ENCODE measurements around the gene SERPINB10.

The SERPINB10 gene

DNA sequence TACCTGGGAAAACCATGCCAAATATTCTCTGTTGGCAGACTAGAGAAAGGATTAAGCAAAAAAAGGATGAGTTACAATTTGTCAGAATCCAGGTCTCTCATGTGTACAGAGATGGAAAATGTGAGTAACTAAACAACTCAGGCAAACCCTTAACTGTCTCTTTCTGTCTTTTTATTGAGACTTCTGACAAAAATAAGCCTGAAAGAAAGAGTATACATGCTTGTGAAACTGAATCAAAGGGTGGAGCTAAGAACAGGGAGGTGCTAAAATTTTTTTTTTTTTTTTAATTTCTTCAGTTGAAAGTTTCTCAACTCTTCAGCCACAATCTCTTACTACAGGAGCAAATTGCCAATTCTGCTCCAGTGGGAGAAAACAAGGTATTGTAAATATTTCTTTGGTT is at the start of gene SERPINB10:
Gene SERPINB10 (plus strand): TSS at position 295 of the 400 bp plus-strand sequence. CDS start 7,553 bp downstream, outside the sequence.
- no peak for DNase-seq

DNA sequence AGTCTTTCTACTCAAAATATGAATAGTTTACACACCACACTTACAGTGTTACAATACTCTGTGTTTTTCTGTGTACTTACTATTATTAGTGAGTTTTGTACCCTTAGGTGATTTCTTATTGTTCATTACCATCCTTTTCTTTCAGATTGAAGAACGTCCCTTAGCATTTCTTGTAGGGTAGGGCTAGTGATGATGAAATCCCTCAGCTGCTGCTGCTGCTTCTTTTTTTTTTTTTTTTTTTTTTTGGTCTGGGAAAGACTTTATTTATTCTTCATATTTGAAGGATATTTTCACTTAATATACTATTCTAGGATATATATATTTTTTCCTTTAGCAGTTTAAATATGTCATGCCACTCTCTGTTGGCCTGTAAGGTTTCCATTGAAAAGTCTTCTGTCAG is 49.3 kb upstream of the SERPINB10 start:
- DNase-seq = no peak

- peak; percentile 18 for DNase-seq
Observed at GRCh38 chr18:63859781-63860475, 47.8 kb upstream of the SERPINB10 start.

GRCh38 chr18:63860531-63860930 is 47.2 kb upstream of the SERPINB10 start:
- DNase-seq = no peak

- no peak for DNase-seq
Observed at GRCh38 chr18:63867368-63868125, 40.2 kb upstream of the SERPINB10 start.

DNA sequence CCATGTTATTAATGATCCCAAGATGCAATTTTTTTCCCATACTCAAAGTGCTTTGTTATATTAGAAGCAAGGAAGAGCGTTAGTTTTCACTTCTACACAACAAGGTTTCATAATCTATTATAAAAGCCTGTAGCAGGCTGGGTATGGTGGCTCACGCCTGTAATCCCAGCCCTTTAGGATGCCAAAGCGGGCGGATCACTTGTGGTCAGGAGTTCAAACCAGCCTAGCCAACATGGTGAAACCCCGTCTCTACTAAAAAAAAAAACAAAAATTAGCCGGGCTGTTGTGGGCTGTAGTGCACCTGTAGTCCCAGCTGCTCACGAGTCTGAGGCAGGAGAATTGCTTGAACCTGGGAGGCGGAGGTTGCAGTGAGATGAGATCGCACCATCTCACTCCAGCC is 39.2 kb upstream of the SERPINB10 start:
- no peak for DNase-seq

- peak; percentile 82 for DNase-seq
Observed at GRCh38 chr18:63869374-63869773, 38.4 kb upstream of the SERPINB10 start.

- peak; percentile 57 for DNase-seq
Observed at GRCh38 chr18:63869851-63870250, 37.9 kb upstream of the SERPINB10 start.

- DNase-seq = no peak
Observed at GRCh38 chr18:63871836-63872235, 35.9 kb upstream of the SERPINB10 start.

GRCh38 chr18:63872586-63872985 is 35.2 kb upstream of the SERPINB10 start:
- no peak for DNase-seq

DNA sequence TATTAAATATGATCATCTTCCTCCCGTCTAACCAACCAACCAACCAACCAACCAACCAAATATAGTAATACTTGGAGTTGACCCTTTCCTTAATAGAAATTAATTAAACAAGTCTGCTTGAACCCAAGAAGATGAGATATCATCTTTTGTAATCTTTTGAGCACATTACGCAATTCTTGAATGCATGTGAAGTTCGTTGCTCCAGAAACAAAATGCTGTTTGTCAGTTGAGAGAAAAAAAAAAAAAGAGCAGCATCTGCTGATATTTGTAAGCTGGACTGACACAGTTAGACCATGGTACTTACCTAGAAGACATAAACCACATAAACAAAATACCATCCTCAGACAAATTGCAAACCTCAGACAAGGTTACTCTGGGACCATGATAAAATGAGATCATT is 29.4 kb upstream of the SERPINB10 start:
- peak; percentile 52 for DNase-seq

GRCh38 chr18:63878925-63879324 is 28.8 kb upstream of the SERPINB10 start:
- no peak for DNase-seq

DNA sequence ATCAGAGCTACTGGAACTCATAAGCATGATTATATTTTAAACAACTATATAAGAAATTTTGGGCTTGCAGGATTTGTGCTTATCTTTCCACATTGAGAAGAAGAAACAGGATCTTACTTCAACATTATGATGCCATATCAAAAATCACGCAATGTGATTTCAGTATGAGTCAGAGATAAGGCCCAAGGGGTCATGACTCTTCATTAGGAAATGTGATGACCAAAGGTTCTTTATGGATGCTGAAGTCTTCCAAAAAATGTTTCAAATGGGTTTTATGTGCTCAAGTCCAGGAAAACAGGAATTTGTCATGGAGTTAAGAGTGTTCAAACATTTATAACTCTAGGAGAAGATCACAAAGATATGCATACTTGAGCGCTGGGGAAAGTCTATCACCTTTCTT is 28.0 kb upstream of the SERPINB10 start:
- peak; percentile 73 for DNase-seq

DNA sequence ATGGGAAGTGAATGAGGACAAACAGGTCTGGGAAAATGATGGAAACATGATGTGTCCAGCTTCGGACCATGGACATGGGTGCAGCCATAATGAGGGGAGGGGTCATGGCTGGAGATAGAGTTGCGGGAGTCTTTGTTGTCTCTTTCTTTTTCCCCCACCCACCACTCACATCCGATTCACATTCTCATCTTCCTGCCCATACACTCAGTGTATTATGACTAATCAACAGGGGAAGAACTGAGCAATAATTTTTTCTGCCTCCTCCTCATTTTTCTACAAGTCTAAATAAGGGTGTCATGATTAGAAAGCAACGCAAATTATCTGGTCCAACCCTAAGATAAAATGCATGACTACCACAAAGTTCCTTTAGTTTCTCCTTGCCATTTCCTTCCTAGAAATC is 25.9 kb upstream of the SERPINB10 start:
- DNase-seq = peak; percentile 51

GRCh38 chr18:63882333-63883141 is 25.2 kb upstream of the SERPINB10 start:
- peak; percentile 35 for DNase-seq

DNA sequence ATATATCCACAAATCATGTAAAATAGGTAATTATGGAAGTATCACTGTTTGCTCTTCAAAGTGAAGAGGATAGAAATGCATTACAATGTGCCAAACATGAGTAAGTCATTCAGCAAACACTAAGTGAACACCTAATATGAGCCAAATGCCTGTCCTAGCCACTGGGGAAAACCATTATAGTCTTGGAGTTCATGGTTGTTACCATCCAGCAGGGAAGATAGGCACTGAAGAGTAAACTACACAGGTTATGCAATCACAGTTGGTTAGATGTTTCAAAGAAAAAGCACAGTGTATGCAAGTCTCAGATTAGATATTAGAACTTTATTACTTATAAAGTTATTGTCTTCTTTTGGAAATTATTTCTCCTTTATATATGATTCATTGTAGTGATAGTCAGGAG is 24.1 kb upstream of the SERPINB10 start:
- no peak for DNase-seq

DNA sequence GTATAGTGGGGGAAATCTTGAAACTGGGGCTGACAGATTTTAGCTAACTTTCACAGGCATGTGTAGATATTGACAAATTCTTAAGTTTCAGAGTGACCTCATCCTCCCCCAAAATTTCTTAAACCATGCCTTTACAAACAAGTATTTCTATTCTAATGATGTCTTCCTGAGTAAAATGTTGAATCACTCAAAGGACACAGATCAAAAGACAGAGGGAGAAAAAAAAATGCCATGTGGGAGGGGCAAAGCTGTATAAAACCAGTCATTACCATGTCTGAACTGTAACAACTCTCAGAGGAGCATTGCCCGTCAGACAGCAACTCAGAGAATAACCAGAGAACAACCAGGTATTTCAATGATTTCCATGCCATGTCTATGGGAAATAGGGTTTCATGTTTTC is 20.3 kb upstream of the SERPINB10 start, which contains the start of gene SERPINB2:
Gene SERPINB2 (plus strand): TSS at position 282 of the 400 bp plus-strand sequence. CDS start 3,740 bp downstream, outside the sequence.
- DNase-seq = peak; percentile 74

- DNase-seq = peak; percentile 31
Observed at GRCh38 chr18:63888470-63889190, 19.1 kb upstream of the SERPINB10 start.

GRCh38 chr18:63889626-63890025 is 18.1 kb upstream of the SERPINB10 start:
- peak; percentile 51 for DNase-seq

- no peak for DNase-seq
Observed at GRCh38 chr18:63890237-63890949, 17.4 kb upstream of the SERPINB10 start.

- peak; percentile 26 for DNase-seq
Observed at GRCh38 chr18:63890950-63891304, 16.8 kb upstream of the SERPINB10 start.

DNA sequence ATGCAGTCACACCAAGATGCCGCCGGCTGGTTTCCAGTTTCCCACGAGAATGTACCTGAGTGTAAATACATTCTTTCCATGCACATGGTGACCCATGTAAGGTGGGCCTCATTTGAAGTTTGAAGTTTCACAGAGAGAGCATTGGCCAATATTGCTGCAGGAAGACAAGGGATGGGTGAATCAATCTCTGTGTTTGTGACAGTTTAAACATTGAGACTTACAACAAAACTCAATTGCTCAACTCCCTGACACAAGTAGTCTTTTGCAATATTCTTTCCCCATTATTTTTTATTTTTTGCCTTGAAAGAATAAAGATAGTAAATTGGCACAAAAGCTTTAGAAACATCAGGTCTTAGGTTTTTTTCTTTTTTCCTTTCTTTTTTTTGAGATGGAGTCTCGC is 15.2 kb upstream of the SERPINB10 start:
- peak; percentile 54 for DNase-seq
